GDM1 (cell line): ENCODE measurements around the gene TMEM101.
"Not testable (repeated sequence)": the region's sequence is repeated elsewhere in the genome, so short reads cannot be mapped to it uniquely, and the experiment has no call there.

Source experiments
- DNase-seq: peaks from one replicate; lab custom pipeline; 2025; lab: John Stamatoyannopoulos, UW

Gene TMEM101

GRCh38 chr17:44000141-44000860, 14.5 kb downstream of the TMEM101 start:
- no peak for DNase-seq

GRCh38 chr17:43999024-43999423, 15.7 kb downstream of the TMEM101 start:
- DNase-seq, result no peak

- DNase-seq, result no peak
Observed at GRCh38 chr17:43998552-43998951, 16.2 kb downstream of the TMEM101 start.

GRCh38 chr17:43997180-43997579, 17.6 kb downstream of the TMEM101 start:
- DNase-seq, result not testable (repeated sequence)

GRCh38 chr17:43995150-43995471, 19.7 kb downstream of the TMEM101 start:
- no peak for DNase-seq

GRCh38 chr17:43994272-43995149, 20.3 kb downstream of the TMEM101 start:
- DNase-seq, result peak; percentile 20

GRCh38 chr17:43992641-43993040, 22.1 kb downstream of the TMEM101 start:
- no peak for DNase-seq

- DNase-seq, result no peak
Observed at GRCh38 chr17:43988301-43988700, 26.5 kb downstream of the TMEM101 start.

GRCh38 chr17:43987131-43988021, 27.4 kb downstream of the TMEM101 start:
- DNase-seq, result no peak

GRCh38 chr17:43986225-43986981, 28.4 kb downstream of the TMEM101 start:
- DNase-seq, result no peak

GRCh38 chr17:43984521-43984920, 30.2 kb downstream of the TMEM101 start:
- no peak for DNase-seq

- no peak for DNase-seq
Observed at GRCh38 chr17:43983515-43984411, 31.0 kb downstream of the TMEM101 start.

- no peak for DNase-seq
Observed at GRCh38 chr17:43983196-43983514, 31.6 kb downstream of the TMEM101 start.

GRCh38 chr17:43982171-43982570, 32.6 kb downstream of the TMEM101 start:
- DNase-seq, result no peak

- DNase-seq, result no peak
Observed at GRCh38 chr17:43979671-43980070, 35.1 kb downstream of the TMEM101 start.

GRCh38 chr17:43979011-43979410, 35.8 kb downstream of the TMEM101 start:
- no peak for DNase-seq

GRCh38 chr17:43978078-43978477, 36.7 kb downstream of the TMEM101 start:
- no peak for DNase-seq

GRCh38 chr17:43976963-43977837, 37.6 kb downstream of the TMEM101 start:
- DNase-seq, result no peak

GRCh38 chr17:43975898-43976297, 38.9 kb downstream of the TMEM101 start:
- DNase-seq, result no peak
